ENCODE measurements around the gene RNF14.

DNA sequence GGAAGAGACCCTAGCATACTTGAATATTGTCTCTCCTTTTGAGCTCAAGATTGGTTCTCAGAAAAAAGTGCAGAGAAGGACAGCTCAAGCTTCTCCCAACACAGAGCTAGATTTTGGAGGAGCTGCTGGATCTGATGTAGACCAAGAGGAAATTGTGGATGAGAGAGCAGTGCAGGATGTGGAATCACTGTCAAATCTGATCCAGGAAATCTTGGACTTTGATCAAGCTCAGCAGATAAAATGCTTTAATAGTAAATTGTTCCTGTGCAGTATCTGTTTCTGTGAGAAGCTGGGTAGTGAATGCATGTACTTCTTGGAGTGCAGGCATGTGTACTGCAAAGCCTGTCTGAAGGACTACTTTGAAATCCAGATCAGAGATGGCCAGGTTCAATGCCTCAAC is 9.5 kb downstream of the RNF14 start:
- TF ChIP-seq, protein P1, sequence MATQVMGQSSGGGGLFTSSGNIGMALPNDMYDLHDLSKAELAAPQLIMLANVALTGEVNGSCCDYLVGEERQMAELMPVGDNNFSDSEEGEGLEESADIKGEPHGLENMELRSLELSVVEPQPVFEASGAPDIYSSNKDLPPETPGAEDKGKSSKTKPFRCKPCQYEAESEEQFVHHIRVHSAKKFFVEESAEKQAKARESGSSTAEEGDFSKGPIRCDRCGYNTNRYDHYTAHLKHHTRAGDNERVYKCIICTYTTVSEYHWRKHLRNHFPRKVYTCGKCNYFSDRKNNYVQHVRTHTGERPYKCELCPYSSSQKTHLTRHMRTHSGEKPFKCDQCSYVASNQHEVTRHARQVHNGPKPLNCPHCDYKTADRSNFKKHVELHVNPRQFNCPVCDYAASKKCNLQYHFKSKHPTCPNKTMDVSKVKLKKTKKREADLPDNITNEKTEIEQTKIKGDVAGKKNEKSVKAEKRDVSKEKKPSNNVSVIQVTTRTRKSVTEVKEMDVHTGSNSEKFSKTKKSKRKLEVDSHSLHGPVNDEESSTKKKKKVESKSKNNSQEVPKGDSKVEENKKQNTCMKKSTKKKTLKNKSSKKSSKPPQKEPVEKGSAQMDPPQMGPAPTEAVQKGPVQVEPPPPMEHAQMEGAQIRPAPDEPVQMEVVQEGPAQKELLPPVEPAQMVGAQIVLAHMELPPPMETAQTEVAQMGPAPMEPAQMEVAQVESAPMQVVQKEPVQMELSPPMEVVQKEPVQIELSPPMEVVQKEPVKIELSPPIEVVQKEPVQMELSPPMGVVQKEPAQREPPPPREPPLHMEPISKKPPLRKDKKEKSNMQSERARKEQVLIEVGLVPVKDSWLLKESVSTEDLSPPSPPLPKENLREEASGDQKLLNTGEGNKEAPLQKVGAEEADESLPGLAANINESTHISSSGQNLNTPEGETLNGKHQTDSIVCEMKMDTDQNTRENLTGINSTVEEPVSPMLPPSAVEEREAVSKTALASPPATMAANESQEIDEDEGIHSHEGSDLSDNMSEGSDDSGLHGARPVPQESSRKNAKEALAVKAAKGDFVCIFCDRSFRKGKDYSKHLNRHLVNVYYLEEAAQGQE (IDR thresholded peaks at IDR 0.05; ENCODE audit: low read depth) = no peak
- TF ChIP-seq, protein P2, sequence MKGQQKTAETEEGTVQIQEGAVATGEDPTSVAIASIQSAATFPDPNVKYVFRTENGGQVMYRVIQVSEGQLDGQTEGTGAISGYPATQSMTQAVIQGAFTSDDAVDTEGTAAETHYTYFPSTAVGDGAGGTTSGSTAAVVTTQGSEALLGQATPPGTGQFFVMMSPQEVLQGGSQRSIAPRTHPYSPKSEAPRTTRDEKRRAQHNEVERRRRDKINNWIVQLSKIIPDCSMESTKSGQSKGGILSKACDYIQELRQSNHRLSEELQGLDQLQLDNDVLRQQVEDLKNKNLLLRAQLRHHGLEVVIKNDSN (IDR thresholded peaks at IDR 0.05) = no peak
- TF ChIP-seq EP300 (IDR thresholded peaks at IDR 0.05; ENCODE audit: borderline replicate concordance) (no peak), RAD21 (IDR thresholded peaks at IDR 0.05; ENCODE audit: low read depth) (no peak), NFIC (IDR thresholded peaks at IDR 0.05) (no peak), TAF1 (IDR thresholded peaks at IDR 0.05; ENCODE audit: low read depth) (no peak), EGR1 (IDR thresholded peaks at IDR 0.05) (no peak), CREB1 (IDR thresholded peaks at IDR 0.05; ENCODE audit: low read depth) (no peak), YY1 (IDR thresholded peaks at IDR 0.05; ENCODE audit: low read depth) (no peak), TCF12 (IDR thresholded peaks at IDR 0.05; ENCODE audit: low read depth) (no peak)
- TF ChIP-seq, protein P3, sequence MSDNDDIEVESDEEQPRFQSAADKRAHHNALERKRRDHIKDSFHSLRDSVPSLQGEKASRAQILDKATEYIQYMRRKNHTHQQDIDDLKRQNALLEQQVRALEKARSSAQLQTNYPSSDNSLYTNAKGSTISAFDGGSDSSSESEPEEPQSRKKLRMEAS (IDR thresholded peaks at IDR 0.05) = no peak
